Testis (tissue), 2 donors: ENCODE results near the gene ADAM30.

Source experiments
- POLR2A ChIP-seq: fragments of 450-650 bp; IDR thresholded peaks from one replicate; pipeline ENCODE4 v1.6.1; 2017; ENCODE audit warnings: antibody characterized with exemption, mild to moderate bottlenecking, moderate library complexity
- TF ChIP-seq, protein P1 (sequence below), 3 experiments: fragments of 450-650 bp in 2 of 3; fragments of 200-600 bp in 1 of 3; sonication (generic) in 1 of 3; IDR thresholded peaks; one replicate each; pipeline ENCODE4 v1.5.1; 2016 to 2019; ENCODE audit warnings: antibody characterized with exemption in 3 of 3, mild to moderate bottlenecking in 2 of 3, moderate library complexity in 1 of 3

DNA sequence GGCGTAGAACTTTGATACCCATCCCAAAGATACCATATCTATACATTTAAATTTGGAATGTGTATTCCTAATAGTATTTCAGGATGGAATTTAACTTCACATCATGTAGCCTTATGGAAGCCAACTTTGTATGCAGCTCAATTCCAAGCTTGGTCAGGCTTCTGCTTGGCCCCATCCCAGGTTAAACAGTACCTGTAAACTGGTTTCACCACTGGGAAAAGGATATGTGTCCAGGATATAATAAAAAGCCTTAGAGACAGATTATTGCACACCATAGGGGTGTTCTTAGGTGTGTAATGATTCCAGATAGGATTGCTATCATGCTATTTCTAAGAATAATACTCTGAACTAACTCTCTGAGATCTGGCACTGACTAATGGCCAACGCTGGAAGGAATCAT, 28.1 kb downstream of the ADAM30 start:
- TF ChIP-seq, protein P1, sequence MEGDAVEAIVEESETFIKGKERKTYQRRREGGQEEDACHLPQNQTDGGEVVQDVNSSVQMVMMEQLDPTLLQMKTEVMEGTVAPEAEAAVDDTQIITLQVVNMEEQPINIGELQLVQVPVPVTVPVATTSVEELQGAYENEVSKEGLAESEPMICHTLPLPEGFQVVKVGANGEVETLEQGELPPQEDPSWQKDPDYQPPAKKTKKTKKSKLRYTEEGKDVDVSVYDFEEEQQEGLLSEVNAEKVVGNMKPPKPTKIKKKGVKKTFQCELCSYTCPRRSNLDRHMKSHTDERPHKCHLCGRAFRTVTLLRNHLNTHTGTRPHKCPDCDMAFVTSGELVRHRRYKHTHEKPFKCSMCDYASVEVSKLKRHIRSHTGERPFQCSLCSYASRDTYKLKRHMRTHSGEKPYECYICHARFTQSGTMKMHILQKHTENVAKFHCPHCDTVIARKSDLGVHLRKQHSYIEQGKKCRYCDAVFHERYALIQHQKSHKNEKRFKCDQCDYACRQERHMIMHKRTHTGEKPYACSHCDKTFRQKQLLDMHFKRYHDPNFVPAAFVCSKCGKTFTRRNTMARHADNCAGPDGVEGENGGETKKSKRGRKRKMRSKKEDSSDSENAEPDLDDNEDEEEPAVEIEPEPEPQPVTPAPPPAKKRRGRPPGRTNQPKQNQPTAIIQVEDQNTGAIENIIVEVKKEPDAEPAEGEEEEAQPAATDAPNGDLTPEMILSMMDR (IDR thresholded peaks at IDR 0.05) = no peak
- TF ChIP-seq POLR2A = no peak
